MCF 10A (cell line): Measurements from ENCODE around the gene ARNT2. TPM values are rescaled to one million over a fixed set of nuclear protein-coding genes. Genes with fewer than 3 reads are reported as not detected.
"Not testable (repeated sequence)": the region's sequence is repeated elsewhere in the genome, so short reads cannot be mapped to it uniquely, and the experiment has no call there.

Experiments used
- BruUV-seq: library from RNA; stranded (reverse); fragments of 400-500 nt; replicated peaks from 2 replicates; lab custom pipeline; 2021; lab: Mats Ljungman, UMichigan
- CTCF ChIA-PET: fragments of 300-600 bp; sonication (Branson Sonifier 250); formaldehyde crosslinking; extraction: SDS; loops from one replicate; lab custom pipeline; 2021; ENCODE audit warnings: antibody characterized with exemption, inconsistent platforms; lab: Yijun Ruan, JAX
- POLR2A ChIA-PET: fragments of 300-600, 350-650 bp; sonication (Branson Sonifier 250); formaldehyde crosslinking; extraction: SDS; loops from one replicate; lab custom pipeline; 2020; ENCODE audit warnings: antibody characterized with exemption, inconsistent platforms; lab: Yijun Ruan, JAX
- DNase-seq: peaks from one replicate; pipeline ENCODE4 v3.0.0-alpha.2; 2018; ENCODE audit not compliant: unreplicated experiment
- H3K27ac Mint-ChIP-seq: one replicate; pipeline ENCODE4 v1.8.0; 2022; ENCODE audit warnings: mild to moderate bottlenecking, low read depth, mixed read lengths; ENCODE audit not compliant: unreplicated experiment
- H3K27me3 Mint-ChIP-seq: one replicate; pipeline ENCODE4 v1.8.0; 2022; ENCODE audit warnings: mixed read lengths; ENCODE audit not compliant: insufficient read depth, unreplicated experiment
- H3K36me3 Mint-ChIP-seq: one replicate; pipeline ENCODE4 v1.8.0; 2022; ENCODE audit warnings: mild to moderate bottlenecking, moderate library complexity, mixed read lengths; ENCODE audit not compliant: insufficient read depth, unreplicated experiment
- H3K4me1 Mint-ChIP-seq: one replicate; pipeline ENCODE4 v1.8.0; 2022; ENCODE audit warnings: mixed read lengths; ENCODE audit not compliant: insufficient read depth, unreplicated experiment
- H3K4me3 Mint-ChIP-seq: one replicate; pipeline ENCODE4 v1.8.0; 2022; ENCODE audit warnings: mild to moderate bottlenecking, moderate library complexity, mixed read lengths; ENCODE audit not compliant: unreplicated experiment
- H3K9me3 Mint-ChIP-seq: one replicate; pipeline ENCODE4 v1.8.0; 2022; ENCODE audit warnings: mixed read lengths; ENCODE audit not compliant: unreplicated experiment
- CTCF ChIP-seq: fragments of 200-600 bp; IDR thresholded peaks from one replicate; pipeline ENCODE4 v1.8.0; 2022; ENCODE audit warnings: antibody characterized with exemption, mild to moderate bottlenecking; ENCODE audit not compliant: unreplicated experiment
- intact Hi-C: fragments of 100-400 bp; cut with micrococcal nuclease; formaldehyde crosslinking; loops from 2 replicates; pipeline ENCODE4 v1.14.1; 2022
- total RNA-seq: library from RNA; stranded (reverse); gene quantifications from 2 replicates; pipeline ENCODE4 v1.2.3, GENCODE V29; 2022

Gene ARNT2
- total RNA-seq, 1 experiment from 2014 or later = 1.6 TPM

GRCh38 chr15:80389370-80389769 lies 14.8 kb upstream of the ARNT2 start:
- H3K4me1 Mint-ChIP-seq = no peaks in the 10 kb centered on the region
- CTCF ChIA-PET = no interaction called here

GRCh38 chr15:80390942-80391341 lies 13.2 kb upstream of the ARNT2 start:
- H3K9me3 Mint-ChIP-seq, H3K36me3 Mint-ChIP-seq, POLR2A ChIA-PET, H3K4me3 Mint-ChIP-seq, BruUV-seq, H3K4me1 Mint-ChIP-seq, H3K27ac Mint-ChIP-seq, DNase-seq, intact Hi-C loops, CTCF ChIA-PET: not testable (repeated sequence)
- H3K27me3 Mint-ChIP-seq = peaks cover 21% of the 10 kb centered on the region

More at GRCh38 chr15:80389370-80389769, 14.8 kb upstream of the ARNT2 start:
- Mint-ChIP-seq H3K27me3 (peaks cover 11% of the 10 kb centered on the region), H3K9me3 (no peaks in the 10 kb centered on the region), H3K4me3 (no peak overlapping the region), H3K36me3 (no peaks in the 10 kb centered on the region), H3K27ac (no peak overlapping the region)
- POLR2A ChIA-PET = interaction anchor here (0.6 kb wide), 1 partner anchor 11 kb away, joined by 3 read pairs; no protein-coding TSS in a partner anchor
- no peak for TF ChIP-seq CTCF
- BruUV-seq = no TSS peak
- intact Hi-C loops = no loop called here
- DNase-seq = no peak

GRCh38 chr15:80395616-80396015 lies 8.6 kb upstream of the ARNT2 start:
- no peaks in the 10 kb centered on the region for H3K4me1 Mint-ChIP-seq
- CTCF ChIA-PET = no interaction called here
- no peak for DNase-seq
- no peaks in the 10 kb centered on the region for H3K9me3 Mint-ChIP-seq
- H3K27me3 Mint-ChIP-seq = peaks cover 54% of the 10 kb centered on the region
- intact Hi-C loops = no loop called here
- H3K27ac Mint-ChIP-seq = no peak overlapping the region
- no peaks in the 10 kb centered on the region for H3K36me3 Mint-ChIP-seq
- POLR2A ChIA-PET = no interaction called here
- H3K4me3 Mint-ChIP-seq = no peak overlapping the region
- BruUV-seq = no TSS peak
- TF ChIP-seq CTCF = no peak

DNA sequence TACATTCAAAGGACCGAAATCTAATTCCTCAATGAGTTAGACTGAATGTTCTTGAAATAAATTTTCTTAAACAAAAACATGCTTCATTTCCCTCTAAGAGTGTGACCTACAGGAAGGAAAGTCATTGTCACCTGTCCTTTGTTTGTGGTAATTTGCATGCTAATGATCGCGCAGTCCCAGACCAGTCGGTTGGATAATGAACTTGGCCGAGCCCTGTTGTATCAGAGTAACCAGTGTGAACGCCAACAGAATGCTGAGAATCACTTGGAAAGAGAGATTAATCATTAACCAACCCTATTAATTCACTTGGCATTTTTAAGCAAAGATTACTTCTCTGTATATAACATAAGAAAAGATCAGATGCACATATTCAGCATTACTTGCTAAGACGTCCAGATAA lies 8.1 kb upstream of the ARNT2 start:
- no peak for TF ChIP-seq CTCF
- Mint-ChIP-seq H3K9me3 (no peaks in the 10 kb centered on the region), H3K4me3 (no peak overlapping the region), H3K27me3 (peaks cover 55% of the 10 kb centered on the region), H3K27ac (no peak overlapping the region), H3K36me3 (no peaks in the 10 kb centered on the region), H3K4me1 (no peaks in the 10 kb centered on the region)
- DNase-seq = no peak
- CTCF ChIA-PET = no interaction called here
- BruUV-seq = no TSS peak
- POLR2A ChIA-PET = no interaction called here
- intact Hi-C loops = no loop called here

- Mint-ChIP-seq H3K4me1 (no peaks in the 10 kb centered on the region), H3K27ac (no peak overlapping the region), H3K27me3 (peaks cover 75% of the 10 kb centered on the region), H3K36me3 (no peaks in the 10 kb centered on the region), H3K9me3 (no peaks in the 10 kb centered on the region), H3K4me3 (no peak overlapping the region)
- intact Hi-C loops = no loop called here
- TF ChIP-seq CTCF = no peak
- DNase-seq = no peak
- CTCF ChIA-PET = interaction anchor here (0.6 kb wide), 1 partner anchor 107 kb away, joined by 3 read pairs; no protein-coding TSS in a partner anchor
- BruUV-seq = no TSS peak
- POLR2A ChIA-PET = interaction anchor here (0.6 to 0.7 kb wide), 2 partner anchors 10 to 477 kb away, joined by 3 read pairs; no protein-coding TSS in a partner anchor
Measured at GRCh38 chr15:80399508-80399907, 4.7 kb upstream of the ARNT2 start.
